ENCODE measurements around the gene CYP46A1. TPM values are rescaled to one million over a fixed set of nuclear protein-coding genes. Genes with fewer than 3 reads are reported as not detected.

The CYP46A1 gene
- total RNA-seq, 1 donor from 2014 or later, result 3.6 TPM

DNA sequence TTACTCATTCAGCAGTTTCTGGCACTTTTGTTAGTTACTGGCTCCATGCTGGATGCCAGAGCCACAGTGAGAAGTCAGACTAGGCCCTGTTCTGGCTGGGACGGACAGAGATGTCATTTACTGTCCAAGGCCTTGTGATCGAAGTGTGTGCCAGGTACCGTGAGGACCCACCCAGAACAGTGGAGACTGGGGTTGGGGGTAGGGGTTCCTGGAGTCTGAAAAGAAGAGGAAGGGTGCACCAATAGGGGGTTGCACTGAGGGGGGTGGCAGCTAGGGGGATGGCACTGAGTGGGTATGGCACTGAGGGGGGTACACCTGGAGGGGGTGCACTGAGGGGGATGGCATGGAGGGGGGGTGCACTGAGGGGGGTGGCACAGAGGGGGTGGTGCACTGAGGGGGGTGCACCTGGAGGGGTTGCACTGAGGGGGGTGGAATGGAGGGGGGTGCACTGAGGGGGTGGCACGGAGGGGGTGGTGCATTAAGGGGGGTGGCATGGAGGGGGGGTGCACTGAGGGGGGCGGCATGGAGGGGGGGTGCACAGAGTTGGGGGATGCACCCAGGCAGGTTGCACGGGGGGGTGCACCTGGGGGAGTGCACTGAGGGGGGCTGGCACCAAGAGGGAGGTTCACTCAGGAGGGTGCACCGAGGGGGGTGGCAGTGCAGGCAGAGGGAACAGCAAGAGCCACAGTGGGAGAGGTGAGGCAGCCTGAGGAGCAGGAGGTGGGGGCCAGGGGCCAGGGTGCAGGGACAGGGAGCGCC lies 10.6 kb upstream of the CYP46A1 start:
- Mint-ChIP-seq H3K4me3 (no peak overlapping the region), H3K4me1 (peaks cover 51% of the 10 kb centered on the region), H3K27me3 (ENCODE audit: low read depth) (no peaks in the 10 kb centered on the region), H3K36me3 (ENCODE audit: low read depth) (no peaks in the 10 kb centered on the region), H3K27ac (ENCODE audit: unreplicated experiment) (peak overlapping the region; percentile 67), H3K9me3 (no peaks in the 10 kb centered on the region)
- TF ChIP-seq, protein P1, sequence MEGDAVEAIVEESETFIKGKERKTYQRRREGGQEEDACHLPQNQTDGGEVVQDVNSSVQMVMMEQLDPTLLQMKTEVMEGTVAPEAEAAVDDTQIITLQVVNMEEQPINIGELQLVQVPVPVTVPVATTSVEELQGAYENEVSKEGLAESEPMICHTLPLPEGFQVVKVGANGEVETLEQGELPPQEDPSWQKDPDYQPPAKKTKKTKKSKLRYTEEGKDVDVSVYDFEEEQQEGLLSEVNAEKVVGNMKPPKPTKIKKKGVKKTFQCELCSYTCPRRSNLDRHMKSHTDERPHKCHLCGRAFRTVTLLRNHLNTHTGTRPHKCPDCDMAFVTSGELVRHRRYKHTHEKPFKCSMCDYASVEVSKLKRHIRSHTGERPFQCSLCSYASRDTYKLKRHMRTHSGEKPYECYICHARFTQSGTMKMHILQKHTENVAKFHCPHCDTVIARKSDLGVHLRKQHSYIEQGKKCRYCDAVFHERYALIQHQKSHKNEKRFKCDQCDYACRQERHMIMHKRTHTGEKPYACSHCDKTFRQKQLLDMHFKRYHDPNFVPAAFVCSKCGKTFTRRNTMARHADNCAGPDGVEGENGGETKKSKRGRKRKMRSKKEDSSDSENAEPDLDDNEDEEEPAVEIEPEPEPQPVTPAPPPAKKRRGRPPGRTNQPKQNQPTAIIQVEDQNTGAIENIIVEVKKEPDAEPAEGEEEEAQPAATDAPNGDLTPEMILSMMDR (conservative IDR thresholded peaks at IDR 0.05), result no peak
- DNase-seq (ENCODE audit: low read depth, low spot score), result no peak

DNA sequence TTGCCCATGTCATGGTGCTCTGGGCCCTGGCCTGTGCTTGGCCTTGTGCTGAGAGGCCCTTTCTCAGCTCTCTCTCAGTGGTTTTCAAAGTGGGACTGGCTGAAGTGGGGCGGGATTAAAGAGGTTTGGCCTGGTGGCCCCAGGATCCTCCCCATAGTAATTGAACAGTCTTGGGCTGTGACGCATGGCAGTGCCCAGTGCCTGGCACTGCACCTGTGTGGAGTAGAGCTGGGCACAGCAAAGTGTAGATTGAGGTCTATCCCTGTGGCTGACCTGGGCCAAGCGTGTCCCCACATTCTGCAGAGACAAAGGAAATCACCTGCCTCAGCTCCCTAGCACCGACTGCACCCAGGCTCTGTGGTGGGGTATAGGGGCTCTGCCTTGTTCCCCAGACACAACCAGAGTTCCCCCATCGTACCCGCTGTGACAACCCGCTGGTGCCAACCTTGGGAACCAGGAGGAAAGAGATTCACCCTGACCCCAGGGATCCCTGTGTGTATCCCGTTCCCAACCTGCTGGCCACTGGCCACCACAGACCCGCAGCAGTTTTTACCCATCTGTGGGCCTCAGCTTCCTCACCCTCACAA lies 9.9 kb upstream of the CYP46A1 start:
- no peaks in the 10 kb centered on the region for H3K9me3 Mint-ChIP-seq
- TF ChIP-seq, protein P1 (conservative IDR thresholded peaks at IDR 0.05), result no peak
- peak overlapping the region; percentile 23 for H3K4me3 Mint-ChIP-seq
- no peaks in the 10 kb centered on the region for H3K36me3 Mint-ChIP-seq (ENCODE audit: low read depth)
- H3K4me1 Mint-ChIP-seq, result peaks cover 44% of the 10 kb centered on the region
- no peak overlapping the region for H3K27ac Mint-ChIP-seq (ENCODE audit: unreplicated experiment)
- no peaks in the 10 kb centered on the region for H3K27me3 Mint-ChIP-seq (ENCODE audit: low read depth)
- no peak for DNase-seq (ENCODE audit: low read depth, low spot score)

DNA sequence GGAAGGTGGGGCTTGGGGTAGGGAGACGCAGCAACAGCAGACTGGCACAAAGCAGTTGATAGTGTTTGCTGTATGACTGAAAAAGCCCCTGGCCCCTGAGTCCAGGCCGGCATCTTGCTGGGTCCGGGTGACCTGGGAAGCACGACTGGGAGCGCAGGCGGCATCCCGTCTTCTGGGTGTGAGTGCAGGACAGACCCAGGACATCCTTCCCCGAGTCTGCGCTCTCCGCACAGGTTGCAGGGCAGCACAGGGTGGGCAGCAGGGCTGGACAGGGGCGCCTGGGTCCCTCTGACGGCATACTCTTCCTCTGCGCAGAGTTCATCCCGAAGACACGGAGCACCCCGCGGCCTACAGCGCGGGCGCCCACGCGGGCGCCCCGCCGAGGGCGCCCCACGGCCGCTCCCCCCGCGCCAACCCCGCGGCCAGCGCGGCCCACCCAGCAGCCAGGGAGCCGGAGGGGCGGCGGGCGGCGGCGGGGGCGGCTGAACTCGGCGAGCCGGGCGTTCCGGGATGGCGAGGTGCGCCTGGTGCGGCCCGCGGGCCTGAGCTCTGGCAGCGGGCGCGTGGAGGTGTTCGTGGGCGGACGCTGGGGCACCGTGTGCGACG lies 9.2 kb upstream of the CYP46A1 start:
- Mint-ChIP-seq H3K36me3 (ENCODE audit: low read depth) (no peaks in the 10 kb centered on the region), H3K27ac (ENCODE audit: unreplicated experiment) (no peak overlapping the region), H3K4me1 (peaks cover 39% of the 10 kb centered on the region), H3K27me3 (ENCODE audit: low read depth) (no peaks in the 10 kb centered on the region), H3K9me3 (no peaks in the 10 kb centered on the region), H3K4me3 (peak overlapping the region; percentile 23)
- DNase-seq (ENCODE audit: low read depth, low spot score), result no peak
- TF ChIP-seq, protein P1 (conservative IDR thresholded peaks at IDR 0.05), result no peak

DNA sequence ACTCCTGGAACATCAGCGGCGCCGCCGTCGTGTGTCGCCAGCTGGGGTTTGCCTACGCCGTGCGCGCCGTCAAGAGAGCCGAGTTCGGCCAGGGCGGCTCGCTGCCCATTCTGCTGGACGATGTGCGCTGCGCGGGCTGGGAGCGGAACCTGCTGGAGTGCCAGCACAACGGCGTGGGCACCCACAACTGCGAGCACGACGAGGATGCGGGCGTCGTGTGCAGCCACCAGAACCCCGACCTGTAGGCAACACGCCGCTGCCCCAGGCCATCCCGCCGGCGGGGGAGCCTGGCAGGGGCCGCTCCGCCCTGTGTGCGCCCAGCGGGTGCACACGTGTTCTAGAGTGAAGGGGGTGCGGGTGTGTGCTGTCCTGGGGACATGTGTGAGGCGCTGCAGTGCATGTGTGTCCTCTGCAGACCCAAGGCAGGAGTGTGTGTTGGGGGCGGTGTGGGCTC lies 8.7 kb upstream of the CYP46A1 start:
- Mint-ChIP-seq H3K36me3 (ENCODE audit: low read depth) (no peaks in the 10 kb centered on the region), H3K9me3 (no peaks in the 10 kb centered on the region), H3K27ac (ENCODE audit: unreplicated experiment) (peak overlapping the region; percentile 43), H3K4me1 (peaks cover 34% of the 10 kb centered on the region), H3K27me3 (ENCODE audit: low read depth) (no peaks in the 10 kb centered on the region), H3K4me3 (no peak overlapping the region)
- DNase-seq (ENCODE audit: low read depth, low spot score), result no peak
- TF ChIP-seq, protein P1 (conservative IDR thresholded peaks at IDR 0.05), result no peak

DNA sequence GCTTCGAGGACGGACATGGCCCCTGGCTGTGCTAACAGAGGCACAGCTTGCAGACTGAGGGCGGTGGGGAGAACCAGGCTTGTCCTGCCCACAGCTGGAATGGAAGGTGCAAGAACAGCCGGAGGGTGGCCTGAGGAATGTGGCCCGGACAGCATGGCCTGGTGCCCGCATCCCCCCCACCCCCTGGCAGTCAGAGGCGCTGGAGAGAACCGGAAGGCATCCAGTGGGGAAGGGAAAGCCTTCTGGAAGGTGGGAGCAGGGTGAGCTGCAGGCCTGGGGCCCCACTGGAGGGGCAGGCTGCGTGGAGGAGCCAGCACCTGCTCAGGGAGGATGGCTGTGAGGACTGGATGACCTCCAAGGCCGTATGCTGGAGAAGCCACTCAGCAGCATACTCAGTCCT lies 8.1 kb upstream of the CYP46A1 start:
- H3K4me1 Mint-ChIP-seq, result peaks cover 28% of the 10 kb centered on the region
- no peak for DNase-seq (ENCODE audit: low read depth, low spot score)
- TF ChIP-seq, protein P1 (conservative IDR thresholded peaks at IDR 0.05), result no peak
- no peak overlapping the region for H3K4me3 Mint-ChIP-seq
- H3K36me3 Mint-ChIP-seq (ENCODE audit: low read depth), result no peaks in the 10 kb centered on the region
- no peaks in the 10 kb centered on the region for H3K9me3 Mint-ChIP-seq
- no peaks in the 10 kb centered on the region for H3K27me3 Mint-ChIP-seq (ENCODE audit: low read depth)
- H3K27ac Mint-ChIP-seq (ENCODE audit: unreplicated experiment), result peak overlapping the region; percentile 43
